ENCODE results near the gene CRY1.

DNA sequence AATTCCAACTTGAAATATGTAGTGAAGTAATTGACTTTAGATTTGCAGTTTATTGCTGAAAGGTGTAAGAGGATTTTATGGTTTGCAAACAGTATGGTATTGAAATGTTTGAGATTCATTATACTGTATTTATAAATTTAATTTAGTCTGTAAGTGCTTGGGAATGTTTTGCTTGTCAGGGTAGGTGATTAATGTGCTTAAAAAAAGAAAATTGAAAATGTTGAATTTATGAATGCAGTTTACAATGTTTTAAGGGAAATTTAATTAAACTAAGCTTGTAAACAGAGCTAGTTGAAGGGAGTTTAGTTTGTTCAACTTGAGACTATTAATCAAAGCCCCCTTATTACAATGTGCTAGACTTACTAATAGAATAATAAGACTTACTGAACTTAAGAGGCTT, 18.0 kb upstream of the CRY1 start:
- TF ChIP-seq FOXP1 (CRISPR knock-in tag; IDR thresholded peaks at IDR 0.05), result no peak
- TF ChIP-seq, protein P1, sequence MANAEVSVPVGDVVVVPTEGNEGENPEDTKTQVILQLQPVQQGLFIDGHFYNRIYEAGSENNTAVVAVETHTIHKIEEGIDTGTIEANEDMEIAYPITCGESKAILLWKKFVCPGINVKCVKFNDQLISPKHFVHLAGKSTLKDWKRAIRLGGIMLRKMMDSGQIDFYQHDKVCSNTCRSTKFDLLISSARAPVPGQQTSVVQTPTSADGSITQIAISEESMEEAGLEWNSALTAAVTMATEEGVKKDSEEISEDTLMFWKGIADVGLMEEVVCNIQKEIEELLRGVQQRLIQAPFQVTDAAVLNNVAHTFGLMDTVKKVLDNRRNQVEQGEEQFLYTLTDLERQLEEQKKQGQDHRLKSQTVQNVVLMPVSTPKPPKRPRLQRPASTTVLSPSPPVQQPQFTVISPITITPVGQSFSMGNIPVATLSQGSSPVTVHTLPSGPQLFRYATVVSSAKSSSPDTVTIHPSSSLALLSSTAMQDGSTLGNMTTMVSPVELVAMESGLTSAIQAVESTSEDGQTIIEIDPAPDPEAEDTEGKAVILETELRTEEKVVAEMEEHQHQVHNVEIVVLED (CRISPR knock-in tag; IDR thresholded peaks at IDR 0.05), result no peak
- no peak for TF ChIP-seq CEBPB (tag; IDR thresholded peaks at IDR 0.05)
- no peak for TF ChIP-seq MAX (CRISPR knock-in tag; IDR thresholded peaks at IDR 0.05)
- TF ChIP-seq KAT2B (IDR thresholded peaks at IDR 0.05; ENCODE audit: low read depth, low read length), result no peak
- no peak for TF ChIP-seq NFRKB (IDR thresholded peaks at IDR 0.05; ENCODE audit: low read depth)
- TF ChIP-seq, protein P2, sequence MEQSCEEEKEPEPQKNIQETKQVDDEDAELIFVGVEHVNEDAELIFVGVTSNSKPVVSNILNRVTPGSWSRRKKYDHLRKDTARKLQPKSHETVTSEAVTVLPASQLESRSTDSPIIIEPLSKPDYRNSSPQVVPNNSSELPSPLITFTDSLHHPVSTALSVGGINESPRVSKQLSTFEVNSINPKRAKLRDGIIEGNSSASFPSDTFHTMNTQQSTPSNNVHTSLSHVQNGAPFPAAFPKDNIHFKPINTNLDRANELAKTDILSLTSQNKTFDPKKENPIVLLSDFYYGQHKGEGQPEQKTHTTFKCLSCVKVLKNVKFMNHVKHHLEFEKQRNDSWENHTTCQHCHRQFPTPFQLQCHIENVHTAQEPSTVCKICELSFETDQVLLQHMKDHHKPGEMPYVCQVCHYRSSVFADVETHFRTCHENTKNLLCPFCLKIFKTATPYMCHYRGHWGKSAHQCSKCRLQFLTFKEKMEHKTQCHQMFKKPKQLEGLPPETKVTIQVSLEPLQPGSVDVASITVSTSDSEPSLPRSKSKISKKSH (CRISPR knock-in tag; IDR thresholded peaks at IDR 0.05), result no peak
- TF ChIP-seq NFIC (IDR thresholded peaks at IDR 0.05), result no peak
- TF ChIP-seq BRCA1 (IDR thresholded peaks at IDR 0.05), result no peak
- TF ChIP-seq BRCA1 (CRISPR knock-in tag; IDR thresholded peaks at IDR 0.05), result no peak
- TF ChIP-seq, protein P3, sequence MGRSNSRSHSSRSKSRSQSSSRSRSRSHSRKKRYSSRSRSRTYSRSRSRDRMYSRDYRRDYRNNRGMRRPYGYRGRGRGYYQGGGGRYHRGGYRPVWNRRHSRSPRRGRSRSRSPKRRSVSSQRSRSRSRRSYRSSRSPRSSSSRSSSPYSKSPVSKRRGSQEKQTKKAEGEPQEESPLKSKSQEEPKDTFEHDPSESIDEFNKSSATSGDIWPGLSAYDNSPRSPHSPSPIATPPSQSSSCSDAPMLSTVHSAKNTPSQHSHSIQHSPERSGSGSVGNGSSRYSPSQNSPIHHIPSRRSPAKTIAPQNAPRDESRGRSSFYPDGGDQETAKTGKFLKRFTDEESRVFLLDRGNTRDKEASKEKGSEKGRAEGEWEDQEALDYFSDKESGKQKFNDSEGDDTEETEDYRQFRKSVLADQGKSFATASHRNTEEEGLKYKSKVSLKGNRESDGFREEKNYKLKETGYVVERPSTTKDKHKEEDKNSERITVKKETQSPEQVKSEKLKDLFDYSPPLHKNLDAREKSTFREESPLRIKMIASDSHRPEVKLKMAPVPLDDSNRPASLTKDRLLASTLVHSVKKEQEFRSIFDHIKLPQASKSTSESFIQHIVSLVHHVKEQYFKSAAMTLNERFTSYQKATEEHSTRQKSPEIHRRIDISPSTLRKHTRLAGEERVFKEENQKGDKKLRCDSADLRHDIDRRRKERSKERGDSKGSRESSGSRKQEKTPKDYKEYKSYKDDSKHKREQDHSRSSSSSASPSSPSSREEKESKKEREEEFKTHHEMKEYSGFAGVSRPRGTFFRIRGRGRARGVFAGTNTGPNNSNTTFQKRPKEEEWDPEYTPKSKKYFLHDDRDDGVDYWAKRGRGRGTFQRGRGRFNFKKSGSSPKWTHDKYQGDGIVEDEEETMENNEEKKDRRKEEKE (IDR thresholded peaks at IDR 0.05; ENCODE audit: borderline replicate concordance in 1 of 2, control insufficient read depth in 1 of 2, low read depth in 2 of 2, low read length in 1 of 2), result no peak
- TF ChIP-seq TAF1 (IDR thresholded peaks at IDR 0.05; ENCODE audit: control insufficient read depth, extremely low read depth, insufficient read depth, low read length, severe bottlenecking), result no peak

All from K562 (cell line).